ENCODE measurements around the gene ABCE1. TPM values are rescaled to one million over a fixed set of nuclear protein-coding genes. Genes with fewer than 3 reads are reported as not detected.

ABCE1 gene
- total RNA-seq, 1 donor from 2014 or later: 81.1 TPM

- Histone ChIP-seq H3K79me2 (ENCODE audit: insufficient read depth, low read length) (peaks cover 26% of the 10 kb centered on the region), H3K4me3 (ENCODE audit: insufficient read depth, low read depth, low read length) (no peak overlapping the region)
- TF ChIP-seq EZH2 (IDR thresholded peaks at IDR 0.05; ENCODE audit: insufficient read depth, low read length): no peak
- no peak for TF ChIP-seq CTCF (IDR thresholded peaks at IDR 0.05; ENCODE audit: insufficient read depth, low read depth, low read length)
These were observed 63.4 kb downstream of the ABCE1 start for GRCh38 chr4:145161549-145161948.

GRCh38 chr4:145167887-145168286, 69.8 kb downstream of the ABCE1 start:
- Histone ChIP-seq H3K27ac (ENCODE audit: low read depth, low read length) (no peak overlapping the region), H3K9ac (ENCODE audit: low read length) (no peak overlapping the region), H3K27me3 (ENCODE audit: insufficient read depth, low read length) (no peaks in the 10 kb centered on the region), H3K79me2 (ENCODE audit: insufficient read depth, low read length) (peaks cover 51% of the 10 kb centered on the region), H3K4me1 (ENCODE audit: insufficient read depth, low read length) (no peaks in the 10 kb centered on the region), H3K9me3 (ENCODE audit: insufficient read depth, low read depth, low read length) (no peaks in the 10 kb centered on the region), H2AFZ (ENCODE audit: low read depth, low read length) (no peak overlapping the region), H4K20me1 (ENCODE audit: insufficient read depth, low read length) (peaks cover 16% of the 10 kb centered on the region), H3K4me3 (ENCODE audit: insufficient read depth, low read depth, low read length) (no peak overlapping the region), H3K36me3 (ENCODE audit: insufficient read depth, low read length) (peaks cover 9% of the 10 kb centered on the region), H3K4me2 (ENCODE audit: low read length) (no peak overlapping the region)
- Mint-ChIP-seq H3K27ac (ENCODE audit: unreplicated experiment) (no peak overlapping the region), H3K9me3 (ENCODE audit: unreplicated experiment) (no peaks in the 10 kb centered on the region), H3K4me1 (ENCODE audit: low read depth, unreplicated experiment) (peaks cover 9% of the 10 kb centered on the region), H3K4me3 (ENCODE audit: unreplicated experiment) (no peak overlapping the region), H3K36me3 (ENCODE audit: low read depth, unreplicated experiment) (peaks cover 6% of the 10 kb centered on the region), H3K27me3 (ENCODE audit: low read depth, unreplicated experiment) (no peaks in the 10 kb centered on the region)
- TF ChIP-seq EZH2 (IDR thresholded peaks at IDR 0.05; ENCODE audit: insufficient read depth, low read length) (no peak), CTCF (IDR thresholded peaks at IDR 0.05; ENCODE audit: insufficient read depth, low read depth, low read length) (no peak)
- DNase-seq (ENCODE audit: low read depth) (no peak), FAIRE-seq (no peak)

More at GRCh38 chr4:145161549-145161948, 63.4 kb downstream of the ABCE1 start:
- H3K9me3 Mint-ChIP-seq (ENCODE audit: unreplicated experiment): no peaks in the 10 kb centered on the region
- Histone ChIP-seq H3K9me3 (ENCODE audit: insufficient read depth, low read depth, low read length) (no peaks in the 10 kb centered on the region), H3K9ac (ENCODE audit: low read length) (no peak overlapping the region), H3K4me1 (ENCODE audit: insufficient read depth, low read length) (no peaks in the 10 kb centered on the region), H2AFZ (ENCODE audit: low read depth, low read length) (no peak overlapping the region), H3K27me3 (ENCODE audit: insufficient read depth, low read length) (no peaks in the 10 kb centered on the region), H3K27ac (ENCODE audit: low read depth, low read length) (no peak overlapping the region), H4K20me1 (ENCODE audit: insufficient read depth, low read length) (peaks cover 7% of the 10 kb centered on the region), H3K4me2 (ENCODE audit: low read length) (no peak overlapping the region), H3K36me3 (ENCODE audit: insufficient read depth, low read length) (peaks cover 19% of the 10 kb centered on the region)
- DNase-seq (ENCODE audit: low read depth): no peak
- FAIRE-seq: no peak
- peaks cover 9% of the 10 kb centered on the region for H3K36me3 Mint-ChIP-seq (ENCODE audit: low read depth, unreplicated experiment)
- no peak overlapping the region for H3K4me3 Mint-ChIP-seq (ENCODE audit: unreplicated experiment)
- no peak overlapping the region for H3K27ac Mint-ChIP-seq (ENCODE audit: unreplicated experiment)
- no peaks in the 10 kb centered on the region for H3K27me3 Mint-ChIP-seq (ENCODE audit: low read depth, unreplicated experiment)
- H3K4me1 Mint-ChIP-seq (ENCODE audit: low read depth, unreplicated experiment): no peaks in the 10 kb centered on the region

- H3K27ac Mint-ChIP-seq (ENCODE audit: unreplicated experiment): no peak overlapping the region
These were observed 70.6 kb downstream of the ABCE1 start for GRCh38 chr4:145168581-145169187.

More at GRCh38 chr4:145168581-145169187, 70.6 kb downstream of the ABCE1 start:
- H3K36me3 Mint-ChIP-seq (ENCODE audit: low read depth, unreplicated experiment): peaks cover 7% of the 10 kb centered on the region
- peaks cover 9% of the 10 kb centered on the region for H3K4me1 Mint-ChIP-seq (ENCODE audit: low read depth, unreplicated experiment)
- no peak overlapping the region for H3K4me3 Mint-ChIP-seq (ENCODE audit: unreplicated experiment)
- Histone ChIP-seq H2AFZ (ENCODE audit: low read depth, low read length) (no peak overlapping the region), H3K9me3 (ENCODE audit: insufficient read depth, low read depth, low read length) (no peaks in the 10 kb centered on the region), H3K36me3 (ENCODE audit: insufficient read depth, low read length) (peaks cover 5% of the 10 kb centered on the region), H3K9ac (ENCODE audit: low read length) (no peak overlapping the region), H3K4me3 (ENCODE audit: insufficient read depth, low read depth, low read length) (no peak overlapping the region), H4K20me1 (ENCODE audit: insufficient read depth, low read length) (peaks cover 17% of the 10 kb centered on the region), H3K4me1 (ENCODE audit: insufficient read depth, low read length) (no peaks in the 10 kb centered on the region), H3K27me3 (ENCODE audit: insufficient read depth, low read length) (no peaks in the 10 kb centered on the region), H3K27ac (ENCODE audit: low read depth, low read length) (no peak overlapping the region), H3K79me2 (ENCODE audit: insufficient read depth, low read length) (peaks cover 59% of the 10 kb centered on the region), H3K4me2 (ENCODE audit: low read length) (no peak overlapping the region)
- TF ChIP-seq CTCF (IDR thresholded peaks at IDR 0.05; ENCODE audit: insufficient read depth, low read depth, low read length): no peak
- no peaks in the 10 kb centered on the region for H3K9me3 Mint-ChIP-seq (ENCODE audit: unreplicated experiment)
- FAIRE-seq (no peak), DNase-seq (ENCODE audit: low read depth) (no peak)
- no peaks in the 10 kb centered on the region for H3K27me3 Mint-ChIP-seq (ENCODE audit: low read depth, unreplicated experiment)
